Measurements from ENCODE around the gene C19orf25. TPM values are rescaled to one million over a fixed set of nuclear protein-coding genes. Genes with fewer than 3 reads are reported as not detected.

The C19orf25 gene
- total and polyA plus RNA-seq, 5 donors from 2014 or later = 33.4 to 64.0 (median 52.5) TPM

GRCh38 chr19:1432507-1432887, 46.5 kb downstream of the C19orf25 start:
- H3K27ac Mint-ChIP-seq = no peak overlapping the region

GRCh38 chr19:1431759-1432506, 47.1 kb downstream of the C19orf25 start:
- Histone ChIP-seq H3K4me1 (ENCODE audit: control insufficient read depth, insufficient read depth, low read length, poor library complexity, severe bottlenecking) (no peaks in the 10 kb centered on the region), H3K36me3 (ENCODE audit: control insufficient read depth, insufficient read depth, low read length) (peaks cover 69% of the 10 kb centered on the region), H3K27me3 (ENCODE audit: control insufficient read depth, insufficient read depth, low read length) (no peaks in the 10 kb centered on the region), H3K9me3 (ENCODE audit: control insufficient read depth in 2 of 2, low read length in 2 of 2) (no peaks in the 10 kb centered on the region), H3K4me3 (ENCODE audit: low read depth, low read length) (no peak overlapping the region), H3K27ac (ENCODE audit: insufficient read depth, low read length, poor library complexity, severe bottlenecking) (no peak overlapping the region)
- ATAC-seq (ENCODE audit: low read depth in 2 of 2) (no peak), DNase-seq (no peak)
- Mint-ChIP-seq H3K27me3 (no peaks in the 10 kb centered on the region), H3K9me3 (no peaks in the 10 kb centered on the region), H3K36me3 (peaks cover 7% of the 10 kb centered on the region), H3K27ac (no peak overlapping the region), H3K4me1 (peaks cover 0 to 3% (median 0%) of the 10 kb centered on the region in 4 donors), H3K4me3 (no peak overlapping the region)

More at GRCh38 chr19:1432507-1432887, 46.5 kb downstream of the C19orf25 start:
- Histone ChIP-seq H3K4me1 (ENCODE audit: control insufficient read depth, insufficient read depth, low read length, poor library complexity, severe bottlenecking) (no peaks in the 10 kb centered on the region), H3K36me3 (ENCODE audit: control insufficient read depth, insufficient read depth, low read length) (peaks cover 63% of the 10 kb centered on the region), H3K27me3 (ENCODE audit: control insufficient read depth, insufficient read depth, low read length) (no peaks in the 10 kb centered on the region), H3K4me3 (ENCODE audit: low read depth, low read length) (no peak overlapping the region), H3K27ac (ENCODE audit: insufficient read depth, low read length, poor library complexity, severe bottlenecking) (no peak overlapping the region), H3K9me3 (ENCODE audit: control insufficient read depth in 2 of 2, low read length in 2 of 2) (no peaks in the 10 kb centered on the region)
- ATAC-seq (ENCODE audit: low read depth in 2 of 2) (no peak), DNase-seq (no peak)
- Mint-ChIP-seq H3K9me3 (no peaks in the 10 kb centered on the region), H3K4me1 (peaks cover 0 to 3% (median under 1%) of the 10 kb centered on the region in 4 donors), H3K36me3 (peaks cover 7% of the 10 kb centered on the region), H3K4me3 (no peak overlapping the region), H3K27me3 (no peaks in the 10 kb centered on the region)

GRCh38 chr19:1430246-1430645, 48.8 kb downstream of the C19orf25 start:
- H3K4me1 ChIP-seq (ENCODE audit: control insufficient read depth, insufficient read depth, low read length, poor library complexity, severe bottlenecking) = no peaks in the 10 kb centered on the region
- peaks cover 80% of the 10 kb centered on the region for H3K36me3 ChIP-seq (ENCODE audit: control insufficient read depth, insufficient read depth, low read length)
- H3K9me3 ChIP-seq (ENCODE audit: control insufficient read depth in 2 of 2, low read length in 2 of 2) = no peaks in the 10 kb centered on the region
- no peak overlapping the region for H3K27ac Mint-ChIP-seq
- H3K27me3 Mint-ChIP-seq = no peaks in the 10 kb centered on the region
- ATAC-seq (ENCODE audit: low read depth in 2 of 2) = no peak
- H3K4me3 Mint-ChIP-seq = no peak overlapping the region
- no peaks in the 10 kb centered on the region for H3K27me3 ChIP-seq (ENCODE audit: control insufficient read depth, insufficient read depth, low read length)
- no peak overlapping the region for H3K27ac ChIP-seq (ENCODE audit: insufficient read depth, low read length, poor library complexity, severe bottlenecking)
- DNase-seq = no peak
- H3K9me3 Mint-ChIP-seq = no peaks in the 10 kb centered on the region
- peaks cover 0 to 3% (median 0%) of the 10 kb centered on the region in 4 donors for H3K4me1 Mint-ChIP-seq
- H3K36me3 Mint-ChIP-seq = peaks cover 4% of the 10 kb centered on the region
- H3K4me3 ChIP-seq (ENCODE audit: low read depth, low read length) = no peak overlapping the region

GRCh38 chr19:1429750-1430149, 49.3 kb downstream of the C19orf25 start:
- peaks cover 82% of the 10 kb centered on the region for H3K36me3 ChIP-seq (ENCODE audit: control insufficient read depth, insufficient read depth, low read length)
- H3K4me3 ChIP-seq (ENCODE audit: low read depth, low read length) = no peak overlapping the region
- H3K4me3 Mint-ChIP-seq = no peak overlapping the region
- no peaks in the 10 kb centered on the region for H3K9me3 Mint-ChIP-seq
- H3K9me3 ChIP-seq (ENCODE audit: control insufficient read depth in 2 of 2, low read length in 2 of 2) = no peaks in the 10 kb centered on the region
- peaks cover 0 to 3% (median 0%) of the 10 kb centered on the region in 4 donors for H3K4me1 Mint-ChIP-seq
- no peak for DNase-seq
- ATAC-seq (ENCODE audit: low read depth in 2 of 2) = no peak
- no peak overlapping the region for H3K27ac Mint-ChIP-seq
- H3K36me3 Mint-ChIP-seq = peaks cover 7% of the 10 kb centered on the region
- no peak overlapping the region for H3K27ac ChIP-seq (ENCODE audit: insufficient read depth, low read length, poor library complexity, severe bottlenecking)
- no peaks in the 10 kb centered on the region for H3K27me3 Mint-ChIP-seq
- H3K27me3 ChIP-seq (ENCODE audit: control insufficient read depth, insufficient read depth, low read length) = no peaks in the 10 kb centered on the region
- no peaks in the 10 kb centered on the region for H3K4me1 ChIP-seq (ENCODE audit: control insufficient read depth, insufficient read depth, low read length, poor library complexity, severe bottlenecking)

- DNase-seq (no peak), ATAC-seq (ENCODE audit: low read depth in 2 of 2) (no peak)
- Histone ChIP-seq H3K4me3 (ENCODE audit: low read depth, low read length) (no peak overlapping the region), H3K36me3 (ENCODE audit: control insufficient read depth, insufficient read depth, low read length) (peaks cover 80% of the 10 kb centered on the region), H3K27ac (ENCODE audit: insufficient read depth, low read length, poor library complexity, severe bottlenecking) (no peak overlapping the region), H3K27me3 (ENCODE audit: control insufficient read depth, insufficient read depth, low read length) (no peaks in the 10 kb centered on the region), H3K9me3 (ENCODE audit: control insufficient read depth in 2 of 2, low read length in 2 of 2) (no peaks in the 10 kb centered on the region), H3K4me1 (ENCODE audit: control insufficient read depth, insufficient read depth, low read length, poor library complexity, severe bottlenecking) (no peaks in the 10 kb centered on the region)
- Mint-ChIP-seq H3K27ac (peak overlapping the region in 1 of 3 donors; percentile 69), H3K9me3 (no peaks in the 10 kb centered on the region), H3K4me1 (peaks cover 0 to 3% (median 0%) of the 10 kb centered on the region in 4 donors), H3K27me3 (no peaks in the 10 kb centered on the region), H3K36me3 (peaks cover 7% of the 10 kb centered on the region), H3K4me3 (no peak overlapping the region)
These were observed 50.1 kb downstream of the C19orf25 start for GRCh38 chr19:1428738-1429391.

- H3K4me3 ChIP-seq (ENCODE audit: low read depth, low read length) = no peak overlapping the region
- H3K27me3 ChIP-seq (ENCODE audit: control insufficient read depth, insufficient read depth, low read length) = no peaks in the 10 kb centered on the region
- H3K4me3 Mint-ChIP-seq = no peak overlapping the region
- no peak overlapping the region for H3K27ac ChIP-seq (ENCODE audit: insufficient read depth, low read length, poor library complexity, severe bottlenecking)
- no peaks in the 10 kb centered on the region for H3K9me3 Mint-ChIP-seq
- no peaks in the 10 kb centered on the region for H3K27me3 Mint-ChIP-seq
- H3K9me3 ChIP-seq (ENCODE audit: control insufficient read depth in 2 of 2, low read length in 2 of 2) = no peaks in the 10 kb centered on the region
- DNase-seq (no peak), ATAC-seq (ENCODE audit: low read depth in 2 of 2) (no peak)
- H3K4me1 ChIP-seq (ENCODE audit: control insufficient read depth, insufficient read depth, low read length, poor library complexity, severe bottlenecking) = no peaks in the 10 kb centered on the region
- H3K27ac Mint-ChIP-seq = no peak overlapping the region
- peaks cover 12% of the 10 kb centered on the region for H3K36me3 Mint-ChIP-seq
- H3K4me1 Mint-ChIP-seq = peaks cover 0 to 6% (median 0%) of the 10 kb centered on the region in 4 donors
- peaks cover 82% of the 10 kb centered on the region for H3K36me3 ChIP-seq (ENCODE audit: control insufficient read depth, insufficient read depth, low read length)
These were observed 51.6 kb downstream of the C19orf25 start for GRCh38 chr19:1427221-1427920.

- no peaks in the 10 kb centered on the region for H3K9me3 ChIP-seq (ENCODE audit: control insufficient read depth in 2 of 2, low read length in 2 of 2)
- no peak overlapping the region for H3K4me3 ChIP-seq (ENCODE audit: low read depth, low read length)
- Mint-ChIP-seq H3K27me3 (no peaks in the 10 kb centered on the region), H3K4me1 (peaks cover 0 to 6% (median 0%) of the 10 kb centered on the region in 4 donors), H3K9me3 (no peaks in the 10 kb centered on the region), H3K36me3 (peaks cover 12% of the 10 kb centered on the region), H3K4me3 (no peak overlapping the region), H3K27ac (no peak overlapping the region)
- H3K4me1 ChIP-seq (ENCODE audit: control insufficient read depth, insufficient read depth, low read length, poor library complexity, severe bottlenecking) = no peaks in the 10 kb centered on the region
- ATAC-seq (ENCODE audit: low read depth in 2 of 2) (no peak), DNase-seq (no peak)
- H3K36me3 ChIP-seq (ENCODE audit: control insufficient read depth, insufficient read depth, low read length) = peaks cover 83% of the 10 kb centered on the region
- no peaks in the 10 kb centered on the region for H3K27me3 ChIP-seq (ENCODE audit: control insufficient read depth, insufficient read depth, low read length)
- no peak overlapping the region for H3K27ac ChIP-seq (ENCODE audit: insufficient read depth, low read length, poor library complexity, severe bottlenecking)
These were observed 52.3 kb downstream of the C19orf25 start for GRCh38 chr19:1426736-1427135.
